ENCODE measurements around the gene YTHDC2.
A peak's percentile ranks its signal among the peaks of the same experiment; 100 is the strongest.

The YTHDC2 gene

DNA sequence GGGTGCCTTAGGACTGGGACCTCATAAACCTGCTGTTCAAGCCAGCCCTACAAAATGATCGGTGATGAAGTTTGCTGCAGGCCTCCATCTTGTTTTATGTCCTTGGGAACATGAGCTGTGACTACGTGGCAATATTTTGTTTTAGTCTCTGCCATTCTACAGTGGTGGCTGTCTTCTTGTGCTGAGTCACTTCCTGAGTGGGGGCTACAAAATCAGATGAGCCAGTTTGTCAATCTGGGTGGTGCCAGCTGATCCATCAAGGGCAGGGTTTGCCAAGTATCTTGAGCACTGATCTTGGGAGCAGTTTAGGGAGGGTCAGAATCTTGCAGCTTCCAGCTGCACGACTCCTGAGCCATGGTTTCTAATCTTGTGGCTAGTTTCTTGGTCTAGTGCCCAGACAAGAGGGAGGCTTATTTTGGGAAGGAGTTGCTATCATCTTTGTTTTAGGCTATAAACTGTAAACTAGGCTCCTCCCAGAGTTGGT, 94.7 kb downstream of the YTHDC2 start:
- TF ChIP-seq, protein P1, sequence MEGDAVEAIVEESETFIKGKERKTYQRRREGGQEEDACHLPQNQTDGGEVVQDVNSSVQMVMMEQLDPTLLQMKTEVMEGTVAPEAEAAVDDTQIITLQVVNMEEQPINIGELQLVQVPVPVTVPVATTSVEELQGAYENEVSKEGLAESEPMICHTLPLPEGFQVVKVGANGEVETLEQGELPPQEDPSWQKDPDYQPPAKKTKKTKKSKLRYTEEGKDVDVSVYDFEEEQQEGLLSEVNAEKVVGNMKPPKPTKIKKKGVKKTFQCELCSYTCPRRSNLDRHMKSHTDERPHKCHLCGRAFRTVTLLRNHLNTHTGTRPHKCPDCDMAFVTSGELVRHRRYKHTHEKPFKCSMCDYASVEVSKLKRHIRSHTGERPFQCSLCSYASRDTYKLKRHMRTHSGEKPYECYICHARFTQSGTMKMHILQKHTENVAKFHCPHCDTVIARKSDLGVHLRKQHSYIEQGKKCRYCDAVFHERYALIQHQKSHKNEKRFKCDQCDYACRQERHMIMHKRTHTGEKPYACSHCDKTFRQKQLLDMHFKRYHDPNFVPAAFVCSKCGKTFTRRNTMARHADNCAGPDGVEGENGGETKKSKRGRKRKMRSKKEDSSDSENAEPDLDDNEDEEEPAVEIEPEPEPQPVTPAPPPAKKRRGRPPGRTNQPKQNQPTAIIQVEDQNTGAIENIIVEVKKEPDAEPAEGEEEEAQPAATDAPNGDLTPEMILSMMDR (IDR thresholded peaks at IDR 0.05; ENCODE audit: extremely low read depth, missing control alignments): no peak
- DNase-seq (ENCODE audit: low spot score): no peak

DNA sequence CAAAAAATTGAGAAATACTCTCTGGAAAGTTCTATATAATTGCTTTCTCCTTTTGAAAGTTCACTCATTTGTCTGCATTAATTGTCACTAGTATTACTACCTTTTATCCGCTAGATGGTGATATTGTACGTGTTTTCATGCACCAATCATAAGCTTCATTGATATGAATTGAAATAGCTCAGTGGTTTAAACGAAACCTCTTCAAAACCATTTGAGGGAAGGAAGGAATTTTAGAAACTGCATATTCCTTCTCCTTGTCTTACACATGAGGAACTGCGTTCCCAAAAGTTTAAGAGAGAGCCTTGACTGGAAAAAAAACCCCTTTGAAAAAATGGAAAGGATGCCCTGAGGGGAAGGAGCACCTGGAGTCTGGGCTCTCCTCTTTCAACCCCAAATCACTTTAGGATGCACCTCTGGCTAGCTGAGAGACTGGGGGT, 98.6 kb downstream of the YTHDC2 start:
- peak; percentile 68 for DNase-seq (ENCODE audit: low spot score)

DNA sequence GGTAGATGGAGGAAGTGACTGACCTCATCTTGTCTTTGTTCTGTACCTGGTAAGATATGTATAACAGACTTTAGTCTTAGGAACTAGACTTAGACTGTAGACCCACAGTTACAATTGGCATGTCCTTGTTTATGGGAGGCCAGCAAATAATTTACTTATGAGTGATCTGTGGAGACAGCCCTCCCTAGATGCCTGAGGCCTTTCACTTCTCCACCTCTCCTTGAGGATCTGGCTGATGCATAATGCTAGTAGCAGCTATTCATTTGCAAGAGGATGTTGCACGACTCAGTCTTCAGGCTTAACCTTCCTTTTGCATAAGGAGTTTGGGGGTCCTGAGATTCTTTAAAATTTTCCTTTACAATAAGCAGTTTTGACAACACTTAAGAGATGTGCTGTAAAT, 100.7 kb downstream of the YTHDC2 start:
- DNase-seq (ENCODE audit: low spot score): no peak
- TF ChIP-seq, protein P1 (IDR thresholded peaks at IDR 0.05; ENCODE audit: extremely low read depth, missing control alignments): no peak

More for the DNA sequence above, 98.6 kb downstream of the YTHDC2 start:
- TF ChIP-seq, protein P1 (IDR thresholded peaks at IDR 0.05; ENCODE audit: extremely low read depth, missing control alignments): no peak

DNA sequence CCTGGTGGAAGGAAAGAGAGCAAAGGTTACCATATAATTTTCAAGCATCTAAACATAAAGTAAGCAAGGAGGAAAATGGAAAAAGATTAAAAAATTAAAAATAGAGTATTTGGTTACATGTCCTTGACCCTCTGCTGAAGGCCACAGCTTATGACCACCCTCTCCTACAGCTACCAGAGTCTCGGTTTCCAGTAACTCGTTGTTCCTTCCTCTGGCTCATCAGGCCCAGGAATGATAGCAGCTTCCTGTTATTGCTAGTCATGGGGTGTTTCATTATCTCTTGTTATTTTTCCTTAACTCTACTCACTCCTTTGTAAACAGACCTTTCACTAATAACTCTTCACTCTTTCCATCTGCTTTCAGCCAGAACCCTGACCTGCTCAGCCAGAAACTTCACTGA, 102.2 kb downstream of the YTHDC2 start:
- DNase-seq (ENCODE audit: low spot score): no peak
- TF ChIP-seq, protein P1 (IDR thresholded peaks at IDR 0.05; ENCODE audit: extremely low read depth, missing control alignments): no peak

DNA sequence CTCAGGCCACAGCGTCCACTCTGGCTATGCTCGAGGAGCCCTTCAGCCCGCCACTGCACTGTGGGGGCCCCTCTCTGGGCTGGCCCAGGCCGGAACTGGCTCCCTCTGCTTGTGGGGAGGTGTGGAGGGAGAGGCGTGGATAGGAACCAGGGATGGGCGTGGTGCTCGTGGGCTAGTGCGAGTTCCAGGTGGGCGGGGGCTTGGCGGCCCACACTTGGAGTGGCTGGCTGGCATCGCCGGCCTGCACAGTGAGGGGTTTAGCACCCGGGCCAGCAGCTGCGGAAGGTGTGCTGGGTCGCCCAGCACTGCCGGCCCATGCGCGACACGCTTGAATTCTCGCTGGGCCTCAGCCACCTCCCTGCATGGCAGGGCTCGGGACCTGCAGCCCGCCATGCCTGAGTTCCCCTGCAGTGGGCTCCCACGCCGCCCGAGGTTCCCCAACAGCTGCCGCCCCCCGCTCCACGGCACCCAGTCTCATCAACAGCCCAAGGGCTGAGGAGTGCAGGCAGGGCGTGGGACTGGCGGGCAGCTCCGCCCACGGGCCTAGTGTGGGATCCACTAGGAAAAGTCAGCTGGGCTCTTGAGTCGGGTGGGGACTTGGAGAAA, 103.8 kb downstream of the YTHDC2 start:
- no peak for DNase-seq (ENCODE audit: low spot score)
- TF ChIP-seq, protein P1 (IDR thresholded peaks at IDR 0.05; ENCODE audit: extremely low read depth, missing control alignments): no peak

DNA sequence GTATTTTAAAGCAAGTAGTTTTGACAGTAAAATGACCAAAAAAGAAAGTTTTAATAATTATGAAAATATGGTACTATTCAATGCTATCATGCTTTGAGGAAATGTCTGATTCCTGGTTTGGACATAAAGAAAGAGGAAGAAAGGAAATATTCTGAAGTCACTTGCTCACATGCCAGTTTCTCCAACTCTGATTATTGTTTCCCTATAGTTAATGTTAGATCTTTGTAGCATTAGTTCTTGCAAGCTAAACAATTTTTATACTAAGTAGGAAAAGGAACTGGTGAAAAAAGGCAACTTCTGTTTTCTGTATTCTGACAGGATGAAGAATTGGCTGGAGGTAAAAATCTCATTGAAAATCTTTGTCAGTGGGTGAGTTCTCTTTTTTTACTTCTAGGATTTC, 119.5 kb downstream of the YTHDC2 start:
- DNase-seq (ENCODE audit: low spot score): no peak
- TF ChIP-seq, protein P1 (IDR thresholded peaks at IDR 0.05; ENCODE audit: extremely low read depth, missing control alignments): no peak

DNA sequence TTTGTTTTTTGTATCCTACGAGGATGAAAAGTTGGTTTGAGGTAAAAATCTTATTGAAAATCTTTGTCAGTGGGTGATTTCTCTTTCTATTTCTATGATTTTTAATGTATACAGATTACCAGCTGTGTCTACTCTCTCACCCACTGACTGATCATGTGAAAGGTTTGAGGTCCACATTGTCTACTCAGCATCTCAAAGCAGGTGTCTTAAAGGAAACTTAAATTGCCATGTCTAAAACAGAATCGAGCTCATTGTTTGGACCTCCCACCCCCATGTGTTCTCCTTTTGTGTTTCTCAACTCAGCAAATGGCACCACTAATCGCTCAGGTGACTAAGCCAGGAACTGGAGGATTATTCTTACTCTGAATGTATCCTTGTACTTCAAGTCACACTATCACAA, 121.5 kb downstream of the YTHDC2 start:
- no peak for DNase-seq (ENCODE audit: low spot score)
- TF ChIP-seq, protein P1 (IDR thresholded peaks at IDR 0.05; ENCODE audit: extremely low read depth, missing control alignments): no peak

All from GM20000 (cell line).